Smooth muscle cell of the umbilical artery (primary cell): ENCODE measurements around the gene NCF4. TPM values are rescaled to one million over a fixed set of nuclear protein-coding genes. Genes with fewer than 3 reads are reported as not detected.

ENCODE experiments used
- total RNA-seq: library from RNA; depleted of rRNA; stranded (reverse); fragments of >200 nt; gene quantifications from 2 replicates; pipeline ENCODE4 v1.2.3, GENCODE V29; 2014

NCF4 gene
- total RNA-seq = not detected in 2 replicates

GRCh38 chr22:36860821-36861659 is at the start of gene NCF4:
Gene NCF4, plus strand, starts transcription at chr22:36861006. Its CDS starts 166 bp downstream, at chr22:36861172.

GRCh38 chr22:36816636-36817524 is 43.9 kb upstream of the NCF4 start, which contains the start of gene PVALB:
Gene PVALB, minus strand, starts transcription at chr22:36817035. Its CDS starts 30 bp downstream, at chr22:36817005.

GRCh38 chr22:36913427-36914389 is 52.9 kb downstream of the NCF4 start, which contains the start of gene CSF2RB:
Gene CSF2RB, plus strand, starts transcription at chr22:36913628. Its CDS starts 8,580 bp downstream, at chr22:36922208.

Other genes starting within 250 kb of the NCF4 start
- not detected in 2 replicates for gene CACNG2, start 157.3 kb upstream of the NCF4 start, total RNA-seq
- gene IFT27, start 84.9 kb upstream of the NCF4 start, total RNA-seq = 15.4 and 24.9 TPM in 2 replicates
- not detected in 2 replicates for gene PVALB, start 44.0 kb upstream of the NCF4 start, total RNA-seq
- gene CSF2RB, start 52.6 kb downstream of the NCF4 start, total RNA-seq = under 0.01 and 0.05 TPM in 2 replicates
- gene TST, start 158.4 kb downstream of the NCF4 start, total RNA-seq = 27.2 and 34.1 TPM in 2 replicates
- gene MPST, start 158.7 kb downstream of the NCF4 start, total RNA-seq = 52.0 and 69.2 TPM in 2 replicates
- 32.4 and 35.8 TPM in 2 replicates for gene KCTD17, start 190.7 kb downstream of the NCF4 start, total RNA-seq
- not detected in 2 replicates for gene TMPRSS6, start 248.7 kb downstream of the NCF4 start, total RNA-seq